Tibial nerve (tissue), 4 donors: Measurements from ENCODE around the gene ROBO1.

Source experiments
- EP300 ChIP-seq, 2 donors: sonication (generic); formaldehyde crosslinking; IDR thresholded peaks; one replicate each; pipeline ENCODE4 v1.6.1; 2017; ENCODE audit warnings: antibody characterized with exemption in 2 of 2, mild to moderate bottlenecking in 1 of 2
- TF ChIP-seq, protein P1 (sequence below), 5 experiments: fragments of 200-600 bp in 3 of 5; fragments of 450-650 bp in 2 of 5; sonication (generic) in 3 of 5; IDR thresholded peaks; one replicate each; pipeline ENCODE4 v1.5.1; 2016 to 2019; ENCODE audit warnings: antibody characterized with exemption in 5 of 5, mild to moderate bottlenecking in 3 of 5, moderate library complexity in 2 of 5

DNA sequence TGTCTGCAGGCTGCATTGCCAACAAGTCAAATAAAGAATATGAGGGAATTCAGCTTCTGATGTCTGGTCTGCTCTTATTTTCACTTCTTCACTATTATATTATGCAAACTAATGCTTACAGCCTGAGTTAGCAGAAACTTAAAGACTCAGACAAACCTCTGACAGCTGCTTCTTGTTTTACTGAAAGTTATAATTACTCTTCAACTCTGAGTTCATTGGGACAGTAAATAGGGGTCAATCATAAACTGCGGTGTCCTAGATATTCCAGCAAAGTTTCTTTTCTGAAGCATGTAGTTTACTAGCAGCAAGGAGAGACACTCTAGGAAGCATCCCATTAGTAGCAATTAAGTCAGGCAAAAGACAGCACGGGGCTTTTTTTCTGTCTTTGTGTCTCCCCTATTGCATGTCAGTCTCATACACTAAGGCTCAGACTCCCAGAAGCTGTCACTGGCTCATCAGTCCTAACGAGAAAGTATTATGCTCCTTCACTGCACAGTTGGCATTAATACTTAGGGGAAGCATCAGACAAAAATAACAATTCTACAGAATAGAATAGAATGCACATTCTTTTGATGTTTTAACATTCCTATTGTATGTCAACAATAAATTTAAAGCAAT lies 1060.8 kb downstream of the ROBO1 start:
- TF ChIP-seq, protein P1, sequence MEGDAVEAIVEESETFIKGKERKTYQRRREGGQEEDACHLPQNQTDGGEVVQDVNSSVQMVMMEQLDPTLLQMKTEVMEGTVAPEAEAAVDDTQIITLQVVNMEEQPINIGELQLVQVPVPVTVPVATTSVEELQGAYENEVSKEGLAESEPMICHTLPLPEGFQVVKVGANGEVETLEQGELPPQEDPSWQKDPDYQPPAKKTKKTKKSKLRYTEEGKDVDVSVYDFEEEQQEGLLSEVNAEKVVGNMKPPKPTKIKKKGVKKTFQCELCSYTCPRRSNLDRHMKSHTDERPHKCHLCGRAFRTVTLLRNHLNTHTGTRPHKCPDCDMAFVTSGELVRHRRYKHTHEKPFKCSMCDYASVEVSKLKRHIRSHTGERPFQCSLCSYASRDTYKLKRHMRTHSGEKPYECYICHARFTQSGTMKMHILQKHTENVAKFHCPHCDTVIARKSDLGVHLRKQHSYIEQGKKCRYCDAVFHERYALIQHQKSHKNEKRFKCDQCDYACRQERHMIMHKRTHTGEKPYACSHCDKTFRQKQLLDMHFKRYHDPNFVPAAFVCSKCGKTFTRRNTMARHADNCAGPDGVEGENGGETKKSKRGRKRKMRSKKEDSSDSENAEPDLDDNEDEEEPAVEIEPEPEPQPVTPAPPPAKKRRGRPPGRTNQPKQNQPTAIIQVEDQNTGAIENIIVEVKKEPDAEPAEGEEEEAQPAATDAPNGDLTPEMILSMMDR (IDR thresholded peaks at IDR 0.05) = no peak
- no peak for TF ChIP-seq EP300 (IDR thresholded peaks at IDR 0.05)
